Measurements from ENCODE around the gene FSD1. TPM values are rescaled to one million over a fixed set of nuclear protein-coding genes. Genes with fewer than 3 reads are reported as not detected.
A peak's percentile ranks its signal among the peaks of the same experiment; 100 is the strongest.

FSD1 gene
- total and polyA plus RNA-seq, 10 of the 15 experiments (the other 5 are each of a cell fraction or from before 2014, with no cell fraction given), result 0.15 to 5.1 (median 4.0) TPM; not detected in 1

DNA sequence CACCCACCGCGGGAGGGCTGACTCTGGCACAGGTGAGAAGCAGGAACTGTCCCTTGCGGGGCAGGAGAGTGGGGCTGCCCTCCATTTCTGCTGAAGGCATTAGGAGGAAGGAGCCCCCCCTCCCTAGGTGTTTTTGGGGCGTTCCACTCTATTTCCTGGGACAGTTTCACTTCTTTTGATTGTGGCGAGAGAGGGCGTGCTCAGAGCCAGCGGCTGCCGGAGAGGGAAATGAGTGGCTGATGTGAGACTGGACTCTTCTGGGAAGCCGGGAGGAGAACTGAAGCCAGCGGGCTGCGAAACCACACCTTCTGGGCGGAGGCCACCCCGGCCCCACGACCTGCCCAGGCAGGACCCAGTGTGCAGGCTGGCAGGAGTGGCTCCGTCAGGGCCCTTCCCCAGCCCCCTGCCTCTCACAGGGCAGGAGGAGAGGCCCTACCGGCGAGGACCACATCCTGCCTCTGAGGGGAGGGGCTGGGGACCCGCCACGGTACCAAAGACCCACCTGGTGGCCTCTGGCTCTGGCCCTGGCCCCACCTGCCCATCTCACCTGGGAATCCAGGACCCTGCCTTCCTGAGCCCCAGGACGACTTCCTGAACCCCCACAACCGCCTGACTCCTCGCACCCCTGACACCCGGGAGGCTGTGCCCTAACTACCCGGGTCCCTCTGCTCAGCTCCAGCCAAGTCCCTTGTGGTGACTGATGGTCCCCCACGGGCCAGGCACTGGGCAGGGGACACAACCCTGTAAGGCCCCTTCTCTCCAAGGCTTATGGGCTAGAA is 64.9 kb downstream of the FSD1 start (continued):
- peak; percentile 95 to 96 for TF ChIP-seq IKZF2 (IDR thresholded peaks at IDR 0.05)
- TF ChIP-seq NFYA (IDR thresholded peaks at IDR 0.05; ENCODE audit: borderline replicate concordance, low read depth, low read length), result no peak
- TF ChIP-seq NR2C2 (IDR thresholded peaks at IDR 0.05; ENCODE audit: borderline replicate concordance, control insufficient read depth, insufficient read length, low read depth), result no peak
- 0 out of 2 replicates have a peak, but pooled peaks have one; percentile 30 for TF ChIP-seq BACH1 (IDR thresholded peaks at IDR 0.05; ENCODE audit: borderline replicate concordance)
- TF ChIP-seq, protein P1, sequence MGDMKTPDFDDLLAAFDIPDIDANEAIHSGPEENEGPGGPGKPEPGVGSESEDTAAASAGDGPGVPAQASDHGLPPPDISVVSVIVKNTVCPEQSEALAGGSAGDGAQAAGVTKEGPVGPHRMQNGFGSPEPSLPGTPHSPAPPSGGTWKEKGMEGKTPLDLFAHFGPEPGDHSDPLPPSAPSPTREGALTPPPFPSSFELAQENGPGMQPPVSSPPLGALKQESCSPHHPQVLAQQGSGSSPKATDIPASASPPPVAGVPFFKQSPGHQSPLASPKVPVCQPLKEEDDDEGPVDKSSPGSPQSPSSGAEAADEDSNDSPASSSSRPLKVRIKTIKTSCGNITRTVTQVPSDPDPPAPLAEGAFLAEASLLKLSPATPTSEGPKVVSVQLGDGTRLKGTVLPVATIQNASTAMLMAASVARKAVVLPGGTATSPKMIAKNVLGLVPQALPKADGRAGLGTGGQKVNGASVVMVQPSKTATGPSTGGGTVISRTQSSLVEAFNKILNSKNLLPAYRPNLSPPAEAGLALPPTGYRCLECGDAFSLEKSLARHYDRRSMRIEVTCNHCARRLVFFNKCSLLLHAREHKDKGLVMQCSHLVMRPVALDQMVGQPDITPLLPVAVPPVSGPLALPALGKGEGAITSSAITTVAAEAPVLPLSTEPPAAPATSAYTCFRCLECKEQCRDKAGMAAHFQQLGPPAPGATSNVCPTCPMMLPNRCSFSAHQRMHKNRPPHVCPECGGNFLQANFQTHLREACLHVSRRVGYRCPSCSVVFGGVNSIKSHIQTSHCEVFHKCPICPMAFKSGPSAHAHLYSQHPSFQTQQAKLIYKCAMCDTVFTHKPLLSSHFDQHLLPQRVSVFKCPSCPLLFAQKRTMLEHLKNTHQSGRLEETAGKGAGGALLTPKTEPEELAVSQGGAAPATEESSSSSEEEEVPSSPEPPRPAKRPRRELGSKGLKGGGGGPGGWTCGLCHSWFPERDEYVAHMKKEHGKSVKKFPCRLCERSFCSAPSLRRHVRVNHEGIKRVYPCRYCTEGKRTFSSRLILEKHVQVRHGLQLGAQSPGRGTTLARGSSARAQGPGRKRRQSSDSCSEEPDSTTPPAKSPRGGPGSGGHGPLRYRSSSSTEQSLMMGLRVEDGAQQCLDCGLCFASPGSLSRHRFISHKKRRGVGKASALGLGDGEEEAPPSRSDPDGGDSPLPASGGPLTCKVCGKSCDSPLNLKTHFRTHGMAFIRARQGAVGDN (IDR thresholded peaks at IDR 0.05), result no peak
- peak; percentile 98 for TF ChIP-seq EED (IDR thresholded peaks at IDR 0.05; ENCODE audit: low read depth)
- TF ChIP-seq, protein P2, sequence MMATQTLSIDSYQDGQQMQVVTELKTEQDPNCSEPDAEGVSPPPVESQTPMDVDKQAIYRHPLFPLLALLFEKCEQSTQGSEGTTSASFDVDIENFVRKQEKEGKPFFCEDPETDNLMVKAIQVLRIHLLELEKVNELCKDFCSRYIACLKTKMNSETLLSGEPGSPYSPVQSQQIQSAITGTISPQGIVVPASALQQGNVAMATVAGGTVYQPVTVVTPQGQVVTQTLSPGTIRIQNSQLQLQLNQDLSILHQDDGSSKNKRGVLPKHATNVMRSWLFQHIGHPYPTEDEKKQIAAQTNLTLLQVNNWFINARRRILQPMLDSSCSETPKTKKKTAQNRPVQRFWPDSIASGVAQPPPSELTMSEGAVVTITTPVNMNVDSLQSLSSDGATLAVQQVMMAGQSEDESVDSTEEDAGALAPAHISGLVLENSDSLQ (IDR thresholded peaks at IDR 0.05), result no peak
- TF ChIP-seq ZBED1 (IDR thresholded peaks at IDR 0.05; ENCODE audit: borderline replicate concordance), result no peak
- TF ChIP-seq KDM1A (IDR thresholded peaks at IDR 0.05; ENCODE audit: borderline replicate concordance), result no peak
- TF ChIP-seq ZZZ3 (IDR thresholded peaks at IDR 0.05; ENCODE audit: control insufficient read depth, insufficient read length, low read depth), result no peak
- TF ChIP-seq SPI1 (IDR thresholded peaks at IDR 0.05; ENCODE audit: borderline replicate concordance, insufficient read depth, low read depth, low read length), result peak; percentile 61; the same call in 1 of the 2 replicates
- no peak for TF ChIP-seq SIX5 (IDR thresholded peaks at IDR 0.05; ENCODE audit: low read depth, low read length, severe bottlenecking)
- TF ChIP-seq RBBP5 (conservative IDR thresholded peaks at IDR 0.05), result no peak
- no peak for TF ChIP-seq HCFC1 (IDR thresholded peaks at IDR 0.05; ENCODE audit: low read length)
- TF ChIP-seq BMI1 (IDR thresholded peaks at IDR 0.05; ENCODE audit: borderline replicate concordance), result no peak
- TF ChIP-seq HDGF (IDR thresholded peaks at IDR 0.05), result no peak; the same call in 1 of the 2 replicates
- TF ChIP-seq, protein P3, sequence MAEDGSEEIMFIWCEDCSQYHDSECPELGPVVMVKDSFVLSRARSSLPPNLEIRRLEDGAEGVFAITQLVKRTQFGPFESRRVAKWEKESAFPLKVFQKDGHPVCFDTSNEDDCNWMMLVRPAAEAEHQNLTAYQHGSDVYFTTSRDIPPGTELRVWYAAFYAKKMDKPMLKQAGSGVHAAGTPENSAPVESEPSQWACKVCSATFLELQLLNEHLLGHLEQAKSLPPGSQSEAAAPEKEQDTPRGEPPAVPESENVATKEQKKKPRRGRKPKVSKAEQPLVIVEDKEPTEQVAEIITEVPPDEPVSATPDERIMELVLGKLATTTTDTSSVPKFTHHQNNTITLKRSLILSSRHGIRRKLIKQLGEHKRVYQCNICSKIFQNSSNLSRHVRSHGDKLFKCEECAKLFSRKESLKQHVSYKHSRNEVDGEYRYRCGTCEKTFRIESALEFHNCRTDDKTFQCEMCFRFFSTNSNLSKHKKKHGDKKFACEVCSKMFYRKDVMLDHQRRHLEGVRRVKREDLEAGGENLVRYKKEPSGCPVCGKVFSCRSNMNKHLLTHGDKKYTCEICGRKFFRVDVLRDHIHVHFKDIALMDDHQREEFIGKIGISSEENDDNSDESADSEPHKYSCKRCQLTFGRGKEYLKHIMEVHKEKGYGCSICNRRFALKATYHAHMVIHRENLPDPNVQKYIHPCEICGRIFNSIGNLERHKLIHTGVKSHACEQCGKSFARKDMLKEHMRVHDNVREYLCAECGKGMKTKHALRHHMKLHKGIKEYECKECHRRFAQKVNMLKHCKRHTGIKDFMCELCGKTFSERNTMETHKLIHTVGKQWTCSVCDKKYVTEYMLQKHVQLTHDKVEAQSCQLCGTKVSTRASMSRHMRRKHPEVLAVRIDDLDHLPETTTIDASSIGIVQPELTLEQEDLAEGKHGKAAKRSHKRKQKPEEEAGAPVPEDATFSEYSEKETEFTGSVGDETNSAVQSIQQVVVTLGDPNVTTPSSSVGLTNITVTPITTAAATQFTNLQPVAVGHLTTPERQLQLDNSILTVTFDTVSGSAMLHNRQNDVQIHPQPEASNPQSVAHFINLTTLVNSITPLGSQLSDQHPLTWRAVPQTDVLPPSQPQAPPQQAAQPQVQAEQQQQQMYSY (CRISPR knock-in tag; IDR thresholded peaks at IDR 0.05), result no peak
- TF ChIP-seq, protein P4, sequence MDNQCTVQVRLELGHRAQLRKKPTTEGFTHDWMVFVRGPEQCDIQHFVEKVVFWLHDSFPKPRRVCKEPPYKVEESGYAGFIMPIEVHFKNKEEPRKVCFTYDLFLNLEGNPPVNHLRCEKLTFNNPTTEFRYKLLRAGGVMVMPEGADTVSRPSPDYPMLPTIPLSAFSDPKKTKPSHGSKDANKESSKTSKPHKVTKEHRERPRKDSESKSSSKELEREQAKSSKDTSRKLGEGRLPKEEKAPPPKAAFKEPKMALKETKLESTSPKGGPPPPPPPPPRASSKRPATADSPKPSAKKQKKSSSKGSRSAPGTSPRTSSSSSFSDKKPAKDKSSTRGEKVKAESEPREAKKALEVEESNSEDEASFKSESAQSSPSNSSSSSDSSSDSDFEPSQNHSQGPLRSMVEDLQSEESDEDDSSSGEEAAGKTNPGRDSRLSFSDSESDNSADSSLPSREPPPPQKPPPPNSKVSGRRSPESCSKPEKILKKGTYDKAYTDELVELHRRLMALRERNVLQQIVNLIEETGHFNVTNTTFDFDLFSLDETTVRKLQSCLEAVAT (IDR thresholded peaks at IDR 0.05), result no peak
